Stomach (tissue), 9 donors: Measurements from ENCODE around the gene SPDYE6. TPM values are rescaled to one million over a fixed set of nuclear protein-coding genes. Genes with fewer than 3 reads are reported as not detected.
A peak's percentile ranks its signal among the peaks of the same experiment; 100 is the strongest.

Source experiments
- DNase-seq, 2 donors: peaks; one replicate each; pipeline versions ENCODE4 v3.0.0 to v3.0.0-alpha.2; 2013 to 2019
- H3K27ac ChIP-seq, 5 donors: fragments of 200-600 bp in 4 of 5; sonication (generic) in 4 of 5; one replicate each; pipeline ENCODE4 v1.5.1; 2013 to 2019; ENCODE audit warnings: mild to moderate bottlenecking in 1 of 5, moderate library complexity in 1 of 5
- H3K27me3 ChIP-seq, 3 donors: fragments of 200-600 bp; sonication (generic); one replicate each; pipeline ENCODE4 v1.5.1; 2017 to 2019; ENCODE audit warnings: mixed run types in 1 of 3
- H3K36me3 ChIP-seq, 4 donors: fragments of 200-600 bp; sonication (generic); 1 replicate in 3 of 4; 2 replicates in 1 of 4; pipeline ENCODE4 v1.5.1; 2016 to 2019
- H3K4me1 ChIP-seq, 4 donors: fragments of 200-600 bp; sonication (generic); one replicate each; pipeline ENCODE4 v1.5.1; 2016 to 2019
- H3K4me3 ChIP-seq, 4 donors: fragments of 200-600 bp; sonication (generic) in 3 of 4; one replicate each; pipeline ENCODE4 v1.5.1; 2016 to 2019; ENCODE audit warnings: mild to moderate bottlenecking in 1 of 4
- H3K9me3 ChIP-seq, 4 donors: fragments of 200-600 bp; sonication (generic); one replicate each; pipeline ENCODE4 v1.5.1; 2016 to 2019
- CTCF ChIP-seq, 7 experiments: fragments of 450-650 bp in 4 of 7; fragments of 200-600 bp in 3 of 7; sonication (generic) in 3 of 7; IDR thresholded peaks; one replicate each; pipeline ENCODE4 v1.5.1; 2016 to 2019; ENCODE audit warnings: antibody characterized with exemption in 7 of 7, control low read depth in 2 of 7, mild to moderate bottlenecking in 1 of 7
- EP300 ChIP-seq: sonication (generic); formaldehyde crosslinking; IDR thresholded peaks from one replicate; pipeline ENCODE4 v1.6.1; 2017; ENCODE audit warnings: antibody characterized with exemption
- POLR2A ChIP-seq, 4 donors: fragments of 450-650 bp; IDR thresholded peaks; one replicate each; pipeline ENCODE4 v1.6.1; 2016; ENCODE audit warnings: antibody characterized with exemption in 4 of 4, control low read depth in 2 of 4, mild to moderate bottlenecking in 1 of 4, moderate library complexity in 1 of 4
- POLR2AphosphoS5 ChIP-seq, 3 donors: sonication (generic); formaldehyde crosslinking; IDR thresholded peaks; one replicate each; pipeline ENCODE4 v1.6.1; 2016; ENCODE audit warnings: antibody characterized with exemption in 3 of 3
- WGBS, 5 donors: extraction: QIAGEN DNeasy Blood & Tissue Kit in 3 of 5; methylation state at CpG; one replicate each; pipeline versions ENCODE4 v1.1.5 to v1.1.7; 2013 to 2018; 5-methylcytosine and 5-hydroxymethylcytosine counted together
- intact Hi-C: fragments of 100-400 bp; cut with DNase I; formaldehyde crosslinking; loops from one replicate; pipeline ENCODE4 v1.15.1; 2023; ENCODE audit warnings: low total_unique reads
- polyA plus RNA-seq, 3 donors: library from polyadenylated mRNA; stranded (reverse); fragments of 200-250 nt; gene quantifications; one replicate each; pipeline ENCODE4 v1.2.3, GENCODE V29; 2013
- total RNA-seq, 5 donors: library from RNA; depleted of rRNA; stranded (reverse); fragments of >200 nt; gene quantifications; one replicate each; pipeline versions ENCODE4 v1.1.0 to v1.2.3, GENCODE V29; 2014 to 2016
- donor health status: healthy with polysubstance abuse.
- donor health status: Bipolar disorder and iron deficiency.
- donor health status: healthy.

SPDYE6 gene
- total and polyA plus RNA-seq, 8 donors, result not detected

- 66 to 74% (median 74%) methylated on average over 9 of the region's 9 CpGs for WGBS, 5 donors
- H3K4me1 ChIP-seq, result peaks cover 6 to 35% (median 24%) of the 10 kb centered on the region in 4 donors
- H3K4me3 ChIP-seq, result no peak overlapping the region
- no peaks in the 10 kb centered on the region for H3K9me3 ChIP-seq
- intact Hi-C loops, result loop anchor here (5.0 kb wide), 1 partner anchor 111 kb away; no protein-coding TSS in a partner anchor
- no peak for DNase-seq
- H3K27ac ChIP-seq, result peak overlapping the region in 1 of 5 donors; percentile 21
- no peak for TF ChIP-seq POLR2AphosphoS5 (IDR thresholded peaks at IDR 0.05)
- TF ChIP-seq POLR2A (IDR thresholded peaks at IDR 0.05), result no peak
- TF ChIP-seq CTCF (IDR thresholded peaks at IDR 0.05), result no peak
- TF ChIP-seq EP300, result no peak
- H3K27me3 ChIP-seq, result no peaks in the 10 kb centered on the region
- peaks cover 0 to 29% (median 25%) of the 10 kb centered on the region in 4 donors for H3K36me3 ChIP-seq
Measured at GRCh38 chr7:102393467-102393866, 37.2 kb upstream of the SPDYE6 start.

- peak overlapping the region in 1 of 5 donors; percentile 21 for H3K27ac ChIP-seq
- no peak for DNase-seq
- H3K4me1 ChIP-seq, result peaks cover 4 to 25% (median 16%) of the 10 kb centered on the region in 4 donors
- 88 to 94% (median 89%) methylated on average over 1 of the region's 1 CpG for WGBS, 5 donors
- H3K27me3 ChIP-seq, result no peaks in the 10 kb centered on the region
- no peaks in the 10 kb centered on the region for H3K9me3 ChIP-seq
- peaks cover 0 to 34% (median 31%) of the 10 kb centered on the region in 4 donors for H3K36me3 ChIP-seq
- intact Hi-C loops, result loop anchor here (5.0 kb wide), 1 partner anchor 110 kb away; no protein-coding TSS in a partner anchor
- TF ChIP-seq POLR2AphosphoS5 (IDR thresholded peaks at IDR 0.05), result no peak
- TF ChIP-seq EP300, result no peak
- TF ChIP-seq POLR2A (IDR thresholded peaks at IDR 0.05), result no peak
- TF ChIP-seq CTCF (IDR thresholded peaks at IDR 0.05), result no peak
- no peak overlapping the region for H3K4me3 ChIP-seq
Measured at GRCh38 chr7:102392330-102392729, 36.1 kb upstream of the SPDYE6 start.

- peak in 5 of 7 experiments; percentile 80 to 92 (median 88) for TF ChIP-seq CTCF (IDR thresholded peaks at IDR 0.05)
- TF ChIP-seq EP300, result no peak
- TF ChIP-seq POLR2AphosphoS5 (IDR thresholded peaks at IDR 0.05), result peak in 1 of 3 donors; percentile 69
- TF ChIP-seq POLR2A (IDR thresholded peaks at IDR 0.05), result no peak
- intact Hi-C loops, result loop anchor here (5.0 kb wide), 1 partner anchor 109 kb away; no protein-coding TSS in a partner anchor
- H3K27ac ChIP-seq, result no peak overlapping the region
Measured at GRCh38 chr7:102390697-102391484, 34.6 kb upstream of the SPDYE6 start.

GRCh38 chr7:102389810-102390209 lies 33.6 kb upstream of the SPDYE6 start:
- no peak overlapping the region for H3K4me3 ChIP-seq
- no peak for DNase-seq
- 78 to 84% (median 79%) methylated on average over 3 of the region's 3 CpGs for WGBS, 5 donors
- H3K4me1 ChIP-seq, result peaks cover 3 to 15% (median 4%) of the 10 kb centered on the region in 4 donors
- no peaks in the 10 kb centered on the region for H3K9me3 ChIP-seq
- peaks cover 0 to 50% (median 47%) of the 10 kb centered on the region in 4 donors for H3K36me3 ChIP-seq
- H3K27ac ChIP-seq, result no peak overlapping the region
- intact Hi-C loops, result loop anchor here (5.0 kb wide), 1 partner anchor 108 kb away; no protein-coding TSS in a partner anchor
- no peaks in the 10 kb centered on the region for H3K27me3 ChIP-seq
- TF ChIP-seq POLR2AphosphoS5 (IDR thresholded peaks at IDR 0.05), result no peak
- TF ChIP-seq EP300, result no peak
- no peak for TF ChIP-seq POLR2A (IDR thresholded peaks at IDR 0.05)
- TF ChIP-seq CTCF (IDR thresholded peaks at IDR 0.05), result no peak

More at GRCh38 chr7:102390697-102391484, 34.6 kb upstream of the SPDYE6 start:
- peaks cover 0 to 44% (median 43%) of the 10 kb centered on the region in 4 donors for H3K36me3 ChIP-seq
- no peak overlapping the region for H3K4me3 ChIP-seq
- 53 to 85% (median 64%) methylated on average over 8 to 12 of the region's 12 CpGs for WGBS, 5 donors
- H3K9me3 ChIP-seq, result no peaks in the 10 kb centered on the region
- peak; percentile 89 to 92 for DNase-seq
- peaks cover 0 to 18% (median 8%) of the 10 kb centered on the region in 4 donors for H3K4me1 ChIP-seq
- H3K27me3 ChIP-seq, result no peaks in the 10 kb centered on the region
